ENCODE results near the gene OR2H2. TPM values are rescaled to one million over a fixed set of nuclear protein-coding genes. Genes with fewer than 3 reads are reported as not detected.
A peak's percentile ranks its signal among the peaks of the same experiment; 100 is the strongest.

The OR2H2 gene
- total RNA-seq: not detected

DNA sequence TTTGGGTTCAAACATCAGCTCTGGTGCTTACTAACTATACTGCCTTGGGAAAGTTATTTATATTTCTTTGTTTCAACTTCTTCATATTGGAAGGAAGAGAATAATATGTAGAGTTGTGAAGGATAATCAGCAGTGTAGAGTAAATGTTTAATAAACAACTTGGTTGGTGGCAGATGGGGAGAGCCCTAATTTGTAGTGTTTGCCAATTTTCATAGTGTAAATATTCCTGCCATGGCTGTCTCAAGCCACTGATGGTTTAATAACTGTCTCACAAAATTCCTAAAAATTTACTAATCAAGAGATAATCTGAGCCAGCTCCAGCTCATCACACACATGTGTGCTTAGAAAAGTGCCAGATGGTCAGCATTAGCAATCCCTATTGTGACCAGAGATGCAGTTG is at the start of gene OR2H2:
Gene OR2H2 (plus strand): TSS at position 301 of the 400 bp plus-strand sequence. CDS start 2,824 bp downstream, outside the sequence.
- DNase-seq (ENCODE audit: low spot score) (no peak), ATAC-seq (no peak)
- H3K4me3 Mint-ChIP-seq: no peak within 1 kb of the TSS
- H3K9me3 Mint-ChIP-seq: no peaks in the 10 kb centered on the region
- no peaks in the 10 kb centered on the region for H3K4me1 Mint-ChIP-seq (ENCODE audit: low read depth in 2 of 2)
- H3K36me3 Mint-ChIP-seq: no peaks in the 10 kb centered on the region
- no peak within 1 kb of the TSS for H3K27ac Mint-ChIP-seq
- H3K27me3 Mint-ChIP-seq: peaks cover 32 to 56% of the 10 kb centered on the region in 2 donors

DNA sequence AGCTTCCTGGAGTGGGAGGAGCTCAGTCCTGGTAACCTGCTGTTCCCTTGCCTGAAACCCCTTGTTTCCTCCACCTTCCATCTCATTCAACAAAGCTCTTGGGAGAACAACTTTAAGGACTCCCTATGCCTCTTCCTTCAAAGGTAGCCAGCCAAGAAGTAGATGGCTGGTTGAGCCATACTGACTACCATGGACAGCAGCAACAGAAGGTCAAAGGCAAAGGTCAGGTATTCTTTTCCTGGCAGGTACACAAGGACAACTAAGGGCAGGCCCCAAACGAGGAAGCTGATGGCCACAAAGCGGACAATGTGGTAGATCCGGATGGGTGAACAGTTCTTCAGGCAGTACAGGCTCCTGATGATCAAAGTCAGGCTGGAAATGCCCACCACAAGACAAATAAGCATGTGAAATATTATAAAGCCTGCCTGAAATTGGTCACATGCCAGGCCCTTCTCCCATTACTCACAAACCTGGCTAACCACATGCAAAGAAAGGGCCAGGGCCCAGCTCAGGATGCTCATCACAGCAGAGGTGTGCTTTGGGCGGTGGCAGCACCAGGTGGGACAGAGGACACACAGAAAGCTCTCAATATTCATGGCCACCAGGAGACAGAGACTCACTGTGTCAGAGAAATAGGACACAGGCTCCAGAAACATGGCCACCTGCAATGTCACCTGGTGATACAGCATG is 47.1 kb upstream of the OR2H2 start:
- peaks cover 0 to 2% of the 10 kb centered on the region in 2 donors for H3K4me1 Mint-ChIP-seq (ENCODE audit: low read depth in 2 of 2)
- no peak overlapping the region for H3K27ac Mint-ChIP-seq

DNA sequence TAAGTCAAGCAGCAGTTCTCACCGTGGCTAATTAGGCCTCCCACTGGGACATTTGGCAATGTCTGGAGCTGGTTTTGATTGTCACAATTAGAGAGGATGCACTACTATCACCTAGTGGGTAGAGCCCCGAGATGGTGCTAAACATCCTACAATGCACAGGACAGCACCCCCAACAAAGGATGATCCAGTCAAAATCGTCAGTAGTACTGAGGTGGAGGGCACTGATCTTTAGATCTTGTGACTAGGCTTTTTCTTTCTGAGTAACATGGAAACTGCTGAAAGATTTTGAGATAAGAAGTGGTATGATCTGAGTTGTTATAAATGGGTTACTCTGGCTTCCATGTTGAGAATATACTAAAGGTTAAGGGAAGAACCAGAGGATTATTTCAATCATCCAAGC is 37.3 kb upstream of the OR2H2 start:
- Mint-ChIP-seq H3K27ac (no peak overlapping the region), H3K4me3 (no peak overlapping the region), H3K27me3 (peaks cover 41 to 59% of the 10 kb centered on the region in 2 donors), H3K36me3 (no peaks in the 10 kb centered on the region), H3K4me1 (ENCODE audit: low read depth in 2 of 2) (no peaks in the 10 kb centered on the region), H3K9me3 (no peaks in the 10 kb centered on the region)
- DNase-seq (ENCODE audit: low spot score): no peak
- ATAC-seq: no peak

More for the DNA sequence above, 47.1 kb upstream of the OR2H2 start:
- Mint-ChIP-seq H3K4me3 (no peak overlapping the region), H3K27me3 (peaks cover 15 to 27% of the 10 kb centered on the region in 2 donors), H3K36me3 (no peaks in the 10 kb centered on the region), H3K9me3 (no peaks in the 10 kb centered on the region)
- ATAC-seq (no peak), DNase-seq (ENCODE audit: low spot score) (no peak)

DNA sequence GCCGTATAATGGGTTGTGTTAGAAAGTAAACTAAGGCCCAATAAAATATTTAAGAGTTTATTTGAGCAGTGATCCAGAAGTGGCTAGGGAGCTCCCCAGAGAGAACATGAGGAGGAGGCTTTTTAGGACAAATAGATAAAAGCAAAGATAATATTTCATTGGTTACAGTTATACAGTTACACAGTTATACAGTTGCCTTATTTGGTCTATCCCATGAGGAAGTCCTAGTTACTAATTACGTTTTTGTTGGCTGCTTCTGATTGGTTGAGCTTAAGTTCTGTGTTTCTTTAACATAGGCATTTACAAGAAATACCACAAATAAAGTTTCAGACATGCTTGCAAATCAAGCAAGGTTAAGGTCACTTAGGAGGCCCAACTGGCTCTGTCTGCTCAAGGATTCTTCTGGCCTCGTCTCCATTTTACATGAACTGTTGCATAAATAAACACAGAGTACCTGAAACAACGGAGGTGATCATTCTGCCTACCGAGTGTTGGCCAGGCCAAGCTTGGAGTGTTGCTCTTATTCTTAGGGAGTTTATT is 32.3 kb upstream of the OR2H2 start:
- Mint-ChIP-seq H3K9me3 (no peaks in the 10 kb centered on the region), H3K4me3 (peak overlapping the region; percentile 61), H3K36me3 (no peaks in the 10 kb centered on the region), H3K27ac (peak overlapping the region in 1 of 2 donors; percentile 61), H3K27me3 (peaks cover 52 to 68% of the 10 kb centered on the region in 2 donors), H3K4me1 (ENCODE audit: low read depth in 2 of 2) (peaks cover 13 to 14% of the 10 kb centered on the region in 2 donors)
- DNase-seq (ENCODE audit: low spot score) (no peak), ATAC-seq (peak in 1 of 2 donors; percentile 59)

DNA sequence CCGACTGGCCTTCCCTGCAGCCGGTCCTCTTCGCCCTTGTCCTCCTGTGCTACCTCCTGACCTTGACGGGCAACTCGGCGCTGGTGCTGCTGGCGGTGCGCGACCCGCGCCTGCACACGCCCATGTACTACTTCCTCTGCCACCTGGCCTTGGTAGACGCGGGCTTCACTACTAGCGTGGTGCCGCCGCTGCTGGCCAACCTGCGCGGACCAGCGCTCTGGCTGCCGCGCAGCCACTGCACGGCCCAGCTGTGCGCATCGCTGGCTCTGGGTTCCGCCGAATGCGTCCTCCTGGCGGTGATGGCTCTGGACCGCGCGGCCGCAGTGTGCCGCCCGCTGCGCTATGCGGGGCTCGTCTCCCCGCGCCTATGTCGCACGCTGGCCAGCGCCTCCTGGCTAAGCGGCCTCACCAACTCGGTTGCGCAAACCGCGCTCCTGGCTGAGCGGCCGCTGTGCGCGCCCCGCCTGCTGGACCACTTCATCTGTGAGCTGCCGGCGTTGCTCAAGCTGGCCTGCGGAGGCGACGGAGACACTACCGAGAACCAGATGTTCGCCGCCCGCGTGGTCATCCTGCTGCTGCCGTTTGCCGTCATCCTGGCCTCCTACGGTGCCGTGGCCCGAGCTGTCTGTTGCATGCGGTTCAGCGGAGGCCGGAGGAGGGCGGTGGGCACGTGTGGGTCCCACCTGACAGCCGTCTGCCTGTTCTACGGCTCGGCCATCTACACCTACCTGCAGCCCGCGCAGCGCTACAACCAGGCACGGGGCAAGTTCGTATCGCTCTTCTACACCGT is 31.5 kb upstream of the OR2H2 start:
- peaks cover 48 to 67% of the 10 kb centered on the region in 2 donors for H3K27me3 Mint-ChIP-seq
- peak overlapping the region in 1 of 2 donors; percentile 61 for H3K27ac Mint-ChIP-seq
- no peaks in the 10 kb centered on the region for H3K9me3 Mint-ChIP-seq
- H3K36me3 Mint-ChIP-seq: no peaks in the 10 kb centered on the region
- peak overlapping the region; percentile 61 for H3K4me3 Mint-ChIP-seq
- ATAC-seq (peak; percentile 79 to 80), DNase-seq (ENCODE audit: low spot score) (peak; percentile 63)
- peaks cover 13 to 14% of the 10 kb centered on the region in 2 donors for H3K4me1 Mint-ChIP-seq (ENCODE audit: low read depth in 2 of 2)

DNA sequence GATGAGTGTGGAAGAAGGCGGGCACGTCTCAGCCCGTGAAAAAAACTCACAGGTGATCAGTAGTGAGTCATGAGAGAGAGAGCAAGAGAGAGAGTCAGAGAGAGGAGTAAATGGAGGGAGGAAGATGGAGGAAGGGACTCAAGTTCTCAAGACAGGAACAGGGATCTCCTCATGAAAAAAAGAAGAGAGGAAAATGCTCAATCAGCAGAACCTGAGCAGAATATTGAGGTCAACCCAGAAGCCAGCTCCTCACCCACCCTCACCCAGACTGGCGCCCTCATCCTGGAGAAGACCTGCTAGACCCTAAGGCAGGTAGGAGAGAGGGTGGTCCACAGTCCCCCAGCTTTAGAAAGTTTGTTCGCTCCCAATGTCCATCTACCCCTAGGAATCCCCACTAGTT is 30.2 kb upstream of the OR2H2 start:
- Mint-ChIP-seq H3K4me3 (peak overlapping the region; percentile 61), H3K4me1 (ENCODE audit: low read depth in 2 of 2) (peaks cover 13 to 14% of the 10 kb centered on the region in 2 donors), H3K27ac (peak overlapping the region in 1 of 2 donors; percentile 61), H3K9me3 (no peaks in the 10 kb centered on the region), H3K27me3 (peaks cover 46 to 64% of the 10 kb centered on the region in 2 donors), H3K36me3 (no peaks in the 10 kb centered on the region)
- DNase-seq (ENCODE audit: low spot score) (no peak), ATAC-seq (no peak)

DNA sequence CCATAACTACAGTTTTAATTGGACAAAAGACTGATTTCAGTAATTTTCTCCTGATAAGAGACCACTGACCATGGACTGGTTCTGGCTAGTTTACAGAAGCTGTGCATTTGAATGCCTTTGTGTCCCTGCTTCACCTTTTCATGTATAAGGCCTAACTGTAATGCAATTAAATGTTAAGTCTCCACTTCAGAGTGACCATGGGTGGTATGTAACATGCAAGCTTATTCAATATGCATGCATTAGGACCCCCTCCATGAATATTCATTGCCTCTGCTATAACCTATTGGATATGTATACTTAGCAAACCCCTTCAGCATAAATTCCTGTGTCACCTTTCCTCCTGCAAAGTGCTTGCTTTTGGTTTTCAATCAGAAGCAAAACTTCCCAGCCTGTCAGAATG is 27.6 kb upstream of the OR2H2 start:
- Mint-ChIP-seq H3K27me3 (peaks cover 54 to 78% of the 10 kb centered on the region in 2 donors), H3K36me3 (no peaks in the 10 kb centered on the region), H3K4me3 (no peak overlapping the region), H3K27ac (no peak overlapping the region), H3K9me3 (no peaks in the 10 kb centered on the region), H3K4me1 (ENCODE audit: low read depth in 2 of 2) (peaks cover 13 to 20% of the 10 kb centered on the region in 2 donors)
- ATAC-seq (no peak), DNase-seq (ENCODE audit: low spot score) (no peak)

DNA sequence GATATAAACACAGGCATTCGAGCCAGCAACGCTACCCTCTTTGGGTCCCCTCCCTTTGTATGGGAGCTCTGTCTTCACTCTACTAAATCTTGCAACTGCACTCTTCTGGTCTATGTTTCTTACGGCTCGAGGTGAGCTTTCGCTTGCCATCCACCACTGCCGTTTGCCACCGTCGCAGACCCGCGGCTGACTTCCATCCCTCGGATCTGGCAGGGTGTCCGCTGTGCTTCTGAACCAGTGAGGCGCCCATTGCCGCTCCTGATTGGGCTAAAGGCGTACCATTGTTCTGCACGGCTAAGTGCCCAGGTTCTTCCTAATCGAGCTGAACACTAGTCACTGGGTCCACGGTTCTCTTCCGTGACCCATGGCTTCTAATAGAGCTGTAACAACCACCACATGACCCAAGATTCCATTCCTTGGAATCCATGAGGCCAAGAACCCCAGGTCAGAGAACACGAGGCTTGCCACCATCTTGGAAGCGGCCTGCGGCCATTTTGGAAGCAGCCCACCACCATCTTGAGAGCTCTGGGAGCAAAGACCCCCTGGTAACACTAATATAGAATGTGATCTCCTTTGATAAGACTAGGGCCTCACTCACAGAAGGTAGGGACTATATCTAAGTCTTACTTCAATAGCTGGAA is 26.4 kb upstream of the OR2H2 start:
- Mint-ChIP-seq H3K4me3 (no peak overlapping the region), H3K27ac (no peak overlapping the region), H3K36me3 (no peaks in the 10 kb centered on the region), H3K27me3 (peaks cover 60 to 83% of the 10 kb centered on the region in 2 donors), H3K9me3 (no peaks in the 10 kb centered on the region), H3K4me1 (ENCODE audit: low read depth in 2 of 2) (peaks cover 8 to 11% of the 10 kb centered on the region in 2 donors)
- ATAC-seq (no peak), DNase-seq (ENCODE audit: low spot score) (no peak)

DNA sequence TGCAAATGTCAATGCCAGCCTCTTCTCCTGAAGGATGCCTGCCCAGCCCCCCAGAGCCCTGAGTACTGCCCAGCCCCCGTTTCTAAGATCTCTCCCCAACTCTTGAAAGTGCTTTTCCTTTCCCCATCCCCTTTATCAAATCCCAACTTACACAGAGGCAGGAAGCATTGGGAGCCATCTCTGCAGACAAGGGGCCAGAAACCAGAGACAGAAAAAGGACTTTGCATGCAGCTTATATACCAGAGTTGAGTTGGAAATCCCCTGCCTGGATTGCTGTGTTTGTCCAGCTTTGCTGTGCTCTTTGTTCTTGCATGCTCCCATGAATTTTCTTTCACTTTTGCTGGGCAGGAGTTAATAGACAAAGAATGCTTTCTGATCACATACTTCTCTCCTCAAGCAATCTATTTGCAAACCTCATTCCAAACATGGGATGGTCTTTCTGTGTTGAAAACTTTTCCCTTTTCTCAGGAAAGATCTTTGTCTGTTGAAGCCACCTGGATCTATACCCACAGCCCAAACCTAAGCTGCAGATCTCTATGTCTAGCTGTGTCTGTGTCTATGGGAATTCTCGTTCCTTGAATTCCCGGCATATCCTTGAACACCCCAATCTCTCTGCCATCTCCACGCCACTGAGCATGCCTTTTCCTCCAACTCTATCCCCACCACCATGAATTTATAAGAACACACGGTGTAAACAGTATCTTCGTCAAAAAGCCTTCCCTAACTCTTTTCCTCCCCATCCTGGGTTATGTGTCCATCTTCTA is 25.2 kb upstream of the OR2H2 start, which contains the start of gene UBD:
Gene UBD (minus strand): TSS at position 209 of the 764 bp plus-strand sequence. CDS start 31 bp downstream, at position 178.
- Mint-ChIP-seq H3K27me3 (peaks cover 50 to 74% of the 10 kb centered on the region in 2 donors), H3K36me3 (no peaks in the 10 kb centered on the region), H3K4me3 (peak within 1 kb of the TSS; percentile 23), H3K4me1 (ENCODE audit: low read depth in 2 of 2) (peaks cover 3 to 5% of the 10 kb centered on the region in 2 donors), H3K27ac (no peak within 1 kb of the TSS), H3K9me3 (no peaks in the 10 kb centered on the region)
- ATAC-seq (no peak), DNase-seq (ENCODE audit: low spot score) (no peak)

DNA sequence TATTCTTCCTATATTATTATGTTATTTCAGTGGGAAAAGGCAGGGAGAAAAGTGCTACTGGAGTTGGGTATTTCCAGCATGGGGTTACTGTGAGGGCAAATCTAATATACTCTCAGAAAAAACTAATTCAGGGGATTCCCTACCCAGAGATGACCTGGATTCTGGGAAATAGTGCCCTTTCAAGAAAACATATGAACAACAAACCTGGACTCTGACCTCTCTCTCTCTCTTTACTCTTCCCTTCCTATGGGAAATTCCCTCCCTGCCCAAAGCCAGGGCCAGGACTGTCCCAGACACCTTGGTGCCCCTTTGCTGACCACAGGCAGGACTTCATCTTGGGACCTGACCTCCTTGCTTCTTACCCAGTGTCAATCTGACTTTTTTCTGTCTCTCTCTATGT is 23.8 kb upstream of the OR2H2 start:
- H3K9me3 Mint-ChIP-seq: no peaks in the 10 kb centered on the region
- DNase-seq (ENCODE audit: low spot score): no peak
- H3K27ac Mint-ChIP-seq: peak overlapping the region in 1 of 2 donors; percentile 19
- H3K4me3 Mint-ChIP-seq: no peak overlapping the region
- H3K27me3 Mint-ChIP-seq: peaks cover 42 to 61% of the 10 kb centered on the region in 2 donors
- ATAC-seq: no peak
- peaks cover 3 to 5% of the 10 kb centered on the region in 2 donors for H3K4me1 Mint-ChIP-seq (ENCODE audit: low read depth in 2 of 2)
- H3K36me3 Mint-ChIP-seq: no peaks in the 10 kb centered on the region

DNA sequence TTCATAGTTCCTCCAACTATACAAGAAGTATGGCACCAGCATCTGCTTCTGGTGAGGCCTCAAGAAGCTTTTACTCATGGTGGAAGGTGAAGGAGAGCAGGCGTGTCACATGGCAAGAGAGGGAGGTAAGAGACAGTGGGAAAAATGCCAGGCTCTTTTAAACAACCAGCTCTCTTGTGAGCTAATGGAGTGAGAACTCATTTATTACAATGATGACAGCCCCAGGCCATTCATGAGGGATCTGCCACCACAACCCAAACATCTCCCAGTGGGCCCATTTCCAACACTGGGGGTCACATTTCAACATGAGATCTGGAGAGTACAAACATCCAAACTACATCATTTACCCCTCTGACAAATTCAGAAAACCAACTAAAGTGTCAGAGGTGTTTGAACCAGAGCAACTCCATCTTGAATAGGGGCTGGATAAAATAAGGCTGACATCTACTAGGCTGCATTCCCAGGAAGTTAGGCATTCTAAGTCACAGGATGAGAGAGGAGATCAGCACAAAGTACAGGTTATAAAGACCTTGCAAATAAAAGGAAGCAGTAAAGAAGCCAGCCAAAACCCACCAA is 23.2 kb upstream of the OR2H2 start:
- peaks cover 37 to 55% of the 10 kb centered on the region in 2 donors for H3K27me3 Mint-ChIP-seq
- H3K4me3 Mint-ChIP-seq: no peak overlapping the region
- peak overlapping the region in 1 of 2 donors; percentile 19 for H3K27ac Mint-ChIP-seq

DNA sequence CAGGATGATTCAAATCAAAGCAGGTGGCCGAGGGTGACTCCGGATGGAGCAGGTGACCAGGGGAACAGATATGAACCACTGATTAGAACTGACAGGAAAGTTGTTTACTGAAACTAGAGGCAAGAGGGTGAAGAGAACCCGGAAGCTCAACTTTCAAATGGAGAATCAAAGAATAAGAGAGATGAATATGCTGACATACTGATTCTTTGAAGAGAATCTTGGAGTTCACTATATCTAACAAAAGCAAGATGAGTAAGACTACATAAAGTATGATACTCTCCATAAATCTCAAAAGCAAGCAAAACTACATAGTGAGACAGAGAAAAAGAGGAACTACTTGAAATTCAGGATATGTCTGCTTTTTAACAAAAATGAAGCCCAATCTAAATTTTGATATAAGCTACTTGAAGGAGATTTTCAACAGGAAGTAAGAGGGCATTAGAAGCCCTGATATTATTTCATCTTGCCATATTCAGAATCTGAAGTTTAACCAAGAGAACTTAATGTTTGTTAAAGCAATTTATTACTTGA is 21.4 kb upstream of the OR2H2 start:
- Mint-ChIP-seq H3K36me3 (no peaks in the 10 kb centered on the region), H3K9me3 (no peaks in the 10 kb centered on the region), H3K27ac (no peak overlapping the region), H3K4me3 (no peak overlapping the region), H3K27me3 (peaks cover 40 to 62% of the 10 kb centered on the region in 2 donors), H3K4me1 (ENCODE audit: low read depth in 2 of 2) (peaks cover 3 to 5% of the 10 kb centered on the region in 2 donors)
- DNase-seq (ENCODE audit: low spot score) (no peak), ATAC-seq (no peak)

More for the DNA sequence above, 23.2 kb upstream of the OR2H2 start:
- no peak for ATAC-seq
- Mint-ChIP-seq H3K9me3 (no peaks in the 10 kb centered on the region), H3K4me1 (ENCODE audit: low read depth in 2 of 2) (peaks cover 3 to 5% of the 10 kb centered on the region in 2 donors), H3K36me3 (no peaks in the 10 kb centered on the region)
- DNase-seq (ENCODE audit: low spot score): no peak

Measured in natural killer cell treated with Interleukin-12 subunit alpha and Interleukin-12 subunit beta and Interleukin-15 and Interleukin-18, amount 100 ng/mL, for 72 hours (primary cell).